Fibroblast of skin of back (primary cell): ENCODE results near the gene TMEM79.

Experiments
- DNase-seq: peaks from one replicate; pipeline ENCODE4 v3.0.0-alpha.2; 2013

The TMEM79 gene

GRCh38 chr1:156308078-156308477 is 24.0 kb downstream of the TMEM79 start:
- DNase-seq: peak; percentile 20

- DNase-seq: no peak
Measured at GRCh38 chr1:156310962-156311361, 26.8 kb downstream of the TMEM79 start.

- no peak for DNase-seq
Measured at GRCh38 chr1:156316909-156317308, 32.8 kb downstream of the TMEM79 start.

GRCh38 chr1:156319664-156320063 is 35.5 kb downstream of the TMEM79 start:
- DNase-seq: peak; percentile 30

GRCh38 chr1:156320560-156320959 is 36.4 kb downstream of the TMEM79 start:
- DNase-seq: no peak

GRCh38 chr1:156323179-156323578 is 39.1 kb downstream of the TMEM79 start:
- DNase-seq: peak; percentile 40

GRCh38 chr1:156336242-156336641 is 52.1 kb downstream of the TMEM79 start:
- DNase-seq: no peak

GRCh38 chr1:156337052-156337887 is 53.1 kb downstream of the TMEM79 start:
- no peak for DNase-seq

- no peak for DNase-seq
Measured at GRCh38 chr1:156337888-156338179, 53.7 kb downstream of the TMEM79 start.

GRCh38 chr1:156338180-156338976 is 54.3 kb downstream of the TMEM79 start, which contains the start of the genes CCT3 and TSACC:
CCT3 (minus strand) TSS chr1:156338292; CDS start chr1:156338184, 108 bp downstream.
TSACC (plus strand) TSS chr1:156338526; CDS start chr1:156339758, 1,232 bp downstream.
- peak; percentile 100 for DNase-seq
